KG1 (cell line): ENCODE results near the gene SUGCT.
"Not testable (repeated sequence)": the region's sequence is repeated elsewhere in the genome, so short reads cannot be mapped to it uniquely, and the experiment has no call there.

Experiments used
- DNase-seq: peaks from one replicate; lab custom pipeline; 2025; lab: John Stamatoyannopoulos, UW

The SUGCT gene

GRCh38 chr7:40403703-40404476, 269.1 kb downstream of the SUGCT start:
- no peak for DNase-seq

- DNase-seq = no peak
Observed at GRCh38 chr7:40405991-40406390, 271.2 kb downstream of the SUGCT start.

- no peak for DNase-seq
Observed at GRCh38 chr7:40412323-40412722, 277.5 kb downstream of the SUGCT start.

GRCh38 chr7:40414704-40415103, 279.9 kb downstream of the SUGCT start:
- DNase-seq = not testable (repeated sequence)

- DNase-seq = no peak
Observed at GRCh38 chr7:40418448-40418847, 283.6 kb downstream of the SUGCT start.

- DNase-seq = no peak
Observed at GRCh38 chr7:40418983-40419382, 284.2 kb downstream of the SUGCT start.

GRCh38 chr7:40419806-40420205, 285.0 kb downstream of the SUGCT start:
- DNase-seq = no peak

GRCh38 chr7:40421433-40421832, 286.6 kb downstream of the SUGCT start:
- no peak for DNase-seq

GRCh38 chr7:40425696-40426095, 290.9 kb downstream of the SUGCT start:
- DNase-seq = no peak

GRCh38 chr7:40428421-40428820, 293.6 kb downstream of the SUGCT start:
- no peak for DNase-seq

- DNase-seq = no peak
Observed at GRCh38 chr7:40429826-40430225, 295.0 kb downstream of the SUGCT start.

GRCh38 chr7:40432046-40432445, 297.2 kb downstream of the SUGCT start:
- DNase-seq = no peak

- DNase-seq = no peak
Observed at GRCh38 chr7:40436710-40437109, 301.9 kb downstream of the SUGCT start.

GRCh38 chr7:40437498-40437897, 302.7 kb downstream of the SUGCT start:
- no peak for DNase-seq

GRCh38 chr7:40437936-40438634, 303.3 kb downstream of the SUGCT start:
- DNase-seq = no peak

- no peak for DNase-seq
Observed at GRCh38 chr7:40439686-40440085, 304.9 kb downstream of the SUGCT start.

- DNase-seq = no peak
Observed at GRCh38 chr7:40447345-40447744, 312.5 kb downstream of the SUGCT start.

- DNase-seq = no peak
Observed at GRCh38 chr7:40455485-40455884, 320.7 kb downstream of the SUGCT start.

GRCh38 chr7:40457776-40458480, 323.1 kb downstream of the SUGCT start:
- no peak for DNase-seq

- DNase-seq = no peak
Observed at GRCh38 chr7:40463446-40463845, 328.6 kb downstream of the SUGCT start.

GRCh38 chr7:40468891-40469864, 334.4 kb downstream of the SUGCT start:
- no peak for DNase-seq
